GM18502 (cell line): ENCODE data around the gene DOCK9.

Experiments
- ATAC-seq: cut with Tn5 transposase; IDR thresholded peaks from one replicate; pipeline ENCODE4 v1.9.1; 2021; ENCODE audit warnings: mild to moderate bottlenecking; ENCODE audit not compliant: unreplicated experiment, poor library complexity

Gene DOCK9, protein sequence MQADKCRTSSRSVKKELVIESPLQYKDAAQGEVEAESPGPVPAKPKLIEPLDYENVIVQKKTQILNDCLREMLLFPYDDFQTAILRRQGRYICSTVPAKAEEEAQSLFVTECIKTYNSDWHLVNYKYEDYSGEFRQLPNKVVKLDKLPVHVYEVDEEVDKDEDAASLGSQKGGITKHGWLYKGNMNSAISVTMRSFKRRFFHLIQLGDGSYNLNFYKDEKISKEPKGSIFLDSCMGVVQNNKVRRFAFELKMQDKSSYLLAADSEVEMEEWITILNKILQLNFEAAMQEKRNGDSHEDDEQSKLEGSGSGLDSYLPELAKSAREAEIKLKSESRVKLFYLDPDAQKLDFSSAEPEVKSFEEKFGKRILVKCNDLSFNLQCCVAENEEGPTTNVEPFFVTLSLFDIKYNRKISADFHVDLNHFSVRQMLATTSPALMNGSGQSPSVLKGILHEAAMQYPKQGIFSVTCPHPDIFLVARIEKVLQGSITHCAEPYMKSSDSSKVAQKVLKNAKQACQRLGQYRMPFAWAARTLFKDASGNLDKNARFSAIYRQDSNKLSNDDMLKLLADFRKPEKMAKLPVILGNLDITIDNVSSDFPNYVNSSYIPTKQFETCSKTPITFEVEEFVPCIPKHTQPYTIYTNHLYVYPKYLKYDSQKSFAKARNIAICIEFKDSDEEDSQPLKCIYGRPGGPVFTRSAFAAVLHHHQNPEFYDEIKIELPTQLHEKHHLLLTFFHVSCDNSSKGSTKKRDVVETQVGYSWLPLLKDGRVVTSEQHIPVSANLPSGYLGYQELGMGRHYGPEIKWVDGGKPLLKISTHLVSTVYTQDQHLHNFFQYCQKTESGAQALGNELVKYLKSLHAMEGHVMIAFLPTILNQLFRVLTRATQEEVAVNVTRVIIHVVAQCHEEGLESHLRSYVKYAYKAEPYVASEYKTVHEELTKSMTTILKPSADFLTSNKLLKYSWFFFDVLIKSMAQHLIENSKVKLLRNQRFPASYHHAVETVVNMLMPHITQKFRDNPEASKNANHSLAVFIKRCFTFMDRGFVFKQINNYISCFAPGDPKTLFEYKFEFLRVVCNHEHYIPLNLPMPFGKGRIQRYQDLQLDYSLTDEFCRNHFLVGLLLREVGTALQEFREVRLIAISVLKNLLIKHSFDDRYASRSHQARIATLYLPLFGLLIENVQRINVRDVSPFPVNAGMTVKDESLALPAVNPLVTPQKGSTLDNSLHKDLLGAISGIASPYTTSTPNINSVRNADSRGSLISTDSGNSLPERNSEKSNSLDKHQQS (N-terminal part only)

DNA sequence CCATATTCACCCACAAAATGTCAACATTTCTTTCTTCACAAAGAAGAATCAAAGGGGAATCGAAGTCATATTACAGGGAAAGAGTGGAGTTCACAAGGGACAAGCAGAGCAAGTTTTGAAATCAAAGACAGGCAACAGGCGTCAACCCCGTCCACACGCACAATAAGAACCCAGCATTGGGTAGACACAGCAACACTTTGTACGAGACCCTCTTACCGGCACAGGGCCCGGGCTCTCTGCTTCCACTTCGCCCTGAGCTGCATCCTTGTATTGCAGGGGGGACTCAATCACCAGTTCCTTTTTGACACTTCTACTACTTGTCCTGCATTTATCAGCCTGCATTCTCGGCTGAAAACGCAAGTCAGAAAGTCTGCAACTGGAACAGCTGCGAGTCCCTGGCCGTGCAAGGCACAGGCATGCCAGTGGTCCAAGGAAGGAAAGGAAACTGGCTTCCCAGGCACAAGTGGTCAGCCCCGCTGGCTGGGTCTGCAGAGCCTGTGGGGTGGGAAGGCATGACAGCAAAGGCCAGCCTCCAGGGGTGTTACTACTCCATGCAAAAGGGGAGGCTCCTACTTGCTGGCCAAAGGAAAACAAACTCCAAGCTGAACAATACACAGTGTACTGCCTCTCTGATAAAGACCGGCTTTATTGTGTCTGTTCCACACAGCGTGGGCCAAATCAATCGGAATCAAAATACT is at the start of gene DOCK9:
Gene DOCK9, minus strand, starts transcription at position 497 of the 698 bp plus-strand sequence. Its CDS starts 155 bp downstream, at position 342.
- no peak for ATAC-seq

DNA sequence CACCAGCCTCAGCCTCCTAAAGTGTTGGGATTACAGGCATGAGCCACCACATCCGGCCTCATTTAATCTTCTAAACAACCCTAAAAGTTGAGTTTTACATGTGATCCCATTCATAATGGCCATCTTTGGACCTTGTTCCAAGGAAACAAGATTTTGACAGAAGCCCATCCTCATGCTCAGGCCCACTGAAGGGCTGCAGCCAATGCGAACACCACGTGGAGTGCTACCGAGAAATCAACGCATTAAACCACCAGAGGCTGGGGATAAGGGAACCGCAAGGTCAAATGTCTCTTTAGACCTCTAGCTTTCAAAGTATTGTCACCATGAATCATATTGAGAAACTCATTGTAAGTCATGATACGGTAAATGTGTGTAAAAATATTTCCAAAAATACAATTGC is 49.4 kb upstream of the DOCK9 start:
- ATAC-seq = no peak

DNA sequence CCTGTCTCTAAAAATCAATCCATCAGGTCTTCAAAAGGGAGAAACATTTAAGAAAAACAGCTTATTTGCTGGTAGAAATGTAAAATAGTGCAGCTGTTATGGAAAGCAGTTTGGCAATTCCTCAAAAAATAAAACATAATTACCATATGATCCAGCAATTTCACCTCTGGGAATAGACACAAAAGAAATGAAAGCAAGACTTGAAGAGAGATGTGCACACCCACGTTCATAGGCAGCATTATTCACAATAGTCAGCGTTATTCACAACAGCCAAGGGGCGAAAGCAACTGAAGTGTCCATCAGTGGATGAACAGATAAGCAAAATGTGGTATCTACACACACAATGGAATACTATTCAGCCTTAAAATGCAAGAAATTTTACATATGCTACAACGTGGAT is 45.1 kb upstream of the DOCK9 start:
- ATAC-seq = no peak

DNA sequence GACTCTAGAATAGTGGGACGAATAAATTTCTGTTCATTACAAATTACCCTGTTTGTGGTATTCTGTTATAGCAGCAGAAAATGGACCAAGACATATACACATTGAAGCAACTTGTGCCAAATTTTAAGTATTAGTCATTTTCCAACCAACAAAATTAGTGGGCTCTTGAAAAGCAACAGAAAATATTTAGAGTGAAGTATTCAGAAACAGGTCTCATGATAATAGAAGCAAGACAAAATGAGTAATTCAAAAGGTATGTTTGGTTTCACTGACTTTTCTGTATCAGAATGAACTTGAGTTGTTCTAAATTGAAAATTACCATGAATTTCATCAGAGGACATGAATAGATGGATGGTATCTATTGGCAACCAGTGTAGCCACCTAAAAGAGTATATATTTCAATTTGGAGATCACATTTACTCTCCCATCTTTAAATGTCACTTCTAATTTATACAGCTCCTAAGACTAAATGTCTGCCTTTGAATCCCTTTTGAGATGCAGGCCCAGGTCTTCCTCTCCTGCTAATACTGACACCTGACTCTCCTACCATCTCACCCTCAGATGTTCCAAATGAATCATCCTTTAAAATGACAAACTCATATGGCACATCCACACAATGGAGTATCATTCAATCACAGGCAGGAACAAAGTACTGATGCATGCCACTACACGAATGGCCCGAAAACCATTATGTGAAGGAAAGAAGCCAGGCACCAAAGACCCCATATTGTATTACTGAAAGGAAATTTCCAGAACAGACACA is 40.7 kb upstream of the DOCK9 start:
- ATAC-seq = no peak

DNA sequence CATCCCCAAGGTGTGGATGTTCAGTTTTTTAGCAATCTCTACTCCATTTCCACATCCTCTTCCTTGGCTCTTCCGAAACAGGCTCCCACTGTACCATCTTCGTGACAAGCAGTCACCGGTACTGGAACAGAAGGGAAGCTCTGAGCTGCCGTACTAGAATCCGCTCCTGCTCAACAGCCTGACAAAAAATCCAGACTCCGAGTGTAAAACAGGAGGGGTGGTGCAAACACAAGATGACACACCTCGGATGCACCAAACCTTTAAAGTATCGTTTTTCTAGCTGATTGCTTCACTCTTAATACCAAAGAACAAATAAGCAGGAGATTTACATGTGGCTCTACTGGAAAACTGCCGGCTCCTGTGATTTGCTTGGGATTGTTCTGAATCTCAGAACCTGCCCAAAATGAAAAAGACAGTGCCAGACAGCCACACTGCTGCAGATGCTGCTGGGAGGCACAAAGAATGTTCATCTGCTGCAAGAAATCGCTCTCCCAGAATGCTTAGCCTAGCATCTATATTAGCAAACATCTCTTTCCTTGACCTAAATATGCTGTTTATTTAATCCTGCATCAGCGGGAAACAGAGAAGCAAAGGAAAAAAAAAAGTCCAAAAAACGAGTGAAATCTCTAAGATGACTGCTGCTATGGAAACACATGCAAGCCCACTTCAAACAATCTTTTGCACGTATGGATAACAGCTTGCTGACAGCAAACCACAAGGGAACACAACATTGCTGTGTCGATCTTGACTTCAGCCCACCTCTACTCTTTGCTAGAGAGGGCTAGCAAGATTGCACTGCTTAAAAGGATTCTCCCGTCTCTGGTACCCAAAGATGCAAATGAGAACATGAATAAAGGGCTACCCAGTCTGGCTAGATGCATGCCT is 38.0 kb upstream of the DOCK9 start:
- no peak for ATAC-seq

DNA sequence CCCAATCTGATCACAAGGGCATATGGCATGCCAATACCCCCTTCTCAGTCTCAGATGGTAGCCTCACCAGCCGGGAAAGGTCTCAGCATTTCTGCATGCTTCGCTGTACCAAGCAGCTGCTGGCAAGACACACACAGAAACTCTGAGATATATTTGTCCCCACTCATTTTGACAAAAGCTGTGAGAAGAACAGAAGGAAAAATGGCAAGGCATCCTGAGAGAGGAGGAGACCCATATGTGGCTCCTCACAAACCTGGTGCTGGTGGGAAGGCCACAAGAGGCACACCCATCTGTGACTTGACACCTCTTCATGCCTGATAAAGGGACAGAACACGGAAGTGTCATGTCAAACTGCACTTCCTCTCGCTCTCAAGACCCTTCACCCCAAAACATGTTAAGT is 36.7 kb upstream of the DOCK9 start:
- ATAC-seq = no peak

DNA sequence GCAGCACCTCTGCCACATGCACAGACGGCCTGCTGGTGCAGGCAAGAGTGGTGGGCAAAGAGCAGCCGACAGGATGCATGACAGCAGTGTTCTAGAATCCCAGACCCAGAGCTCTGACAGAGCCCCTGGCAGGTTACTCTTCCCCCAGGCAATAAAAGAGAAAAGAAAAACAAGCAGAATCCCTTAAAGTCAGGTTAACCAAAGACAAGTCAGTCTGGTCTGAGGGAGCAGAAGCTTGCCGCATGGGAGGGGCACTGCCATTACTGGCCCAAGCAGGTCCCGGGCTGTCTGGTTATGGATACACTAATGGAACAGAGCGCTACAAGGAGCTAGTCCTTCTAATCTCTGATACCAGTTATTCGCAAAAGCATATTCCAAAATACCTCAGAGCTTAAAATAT is 36.1 kb upstream of the DOCK9 start:
- no peak for ATAC-seq

DNA sequence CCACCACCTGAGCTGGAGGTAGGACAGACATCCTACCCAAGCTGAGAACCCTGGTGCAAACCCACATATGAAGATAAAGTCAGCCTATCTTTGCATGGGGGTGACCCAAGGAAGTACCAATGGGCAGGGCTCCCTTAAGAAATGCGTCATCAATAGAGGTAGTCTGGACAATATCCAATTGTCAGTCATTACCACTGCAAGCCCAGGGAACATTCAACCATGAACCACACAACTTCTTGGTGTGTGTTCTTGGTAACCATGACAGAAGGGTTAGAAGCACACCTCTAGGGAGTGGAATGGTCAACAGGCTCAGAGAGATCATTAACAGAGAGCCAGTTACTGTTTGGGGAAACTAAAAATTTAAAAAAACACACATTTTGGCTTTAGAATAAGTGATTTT is 34.7 kb upstream of the DOCK9 start:
- no peak for ATAC-seq

DNA sequence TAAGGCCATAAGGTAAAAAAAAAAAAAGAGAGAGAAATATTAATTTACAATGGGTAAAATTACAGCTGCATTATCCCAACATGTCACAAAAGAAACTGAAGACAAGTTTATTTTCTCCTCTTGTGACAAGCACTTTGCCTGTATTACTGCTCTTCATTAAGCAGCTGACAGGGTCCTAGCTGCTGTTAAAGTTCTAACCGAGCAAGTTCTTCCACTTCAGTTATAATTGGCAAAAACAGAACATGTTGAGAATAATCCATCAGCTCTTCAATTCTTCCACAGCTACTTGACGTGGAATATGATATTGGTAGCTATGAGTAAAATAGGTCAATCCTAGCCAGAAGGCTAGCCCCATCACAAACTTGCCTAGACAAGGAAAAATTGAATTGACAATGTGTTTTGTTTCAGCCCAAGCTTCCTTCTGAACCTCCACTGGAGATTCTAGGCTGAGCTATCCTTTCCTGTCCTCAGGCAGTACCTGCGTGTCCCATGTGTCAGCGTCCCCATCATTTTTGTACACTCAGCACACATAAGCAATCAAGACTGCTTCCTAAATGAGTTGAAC is 32.2 kb upstream of the DOCK9 start:
- no peak for ATAC-seq

DNA sequence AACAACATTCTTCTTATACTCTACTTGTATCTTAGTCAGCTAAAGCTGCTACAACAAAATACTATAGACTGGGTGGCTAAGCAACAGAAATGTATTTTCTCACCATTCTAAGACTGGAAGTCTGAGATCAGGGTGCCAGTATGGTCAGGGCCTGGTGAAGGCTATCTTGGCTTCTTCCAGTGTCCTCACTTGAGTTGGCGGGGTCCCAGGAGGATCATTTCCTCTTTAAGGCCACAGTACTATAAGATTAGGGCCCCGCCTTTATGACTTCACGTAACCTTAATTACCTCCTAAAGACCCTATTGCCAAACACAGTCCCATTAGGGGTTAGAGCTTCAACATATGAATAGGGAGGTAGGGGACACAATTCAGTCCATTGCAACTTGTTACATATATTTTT is 30.7 kb upstream of the DOCK9 start:
- no peak for ATAC-seq

DNA sequence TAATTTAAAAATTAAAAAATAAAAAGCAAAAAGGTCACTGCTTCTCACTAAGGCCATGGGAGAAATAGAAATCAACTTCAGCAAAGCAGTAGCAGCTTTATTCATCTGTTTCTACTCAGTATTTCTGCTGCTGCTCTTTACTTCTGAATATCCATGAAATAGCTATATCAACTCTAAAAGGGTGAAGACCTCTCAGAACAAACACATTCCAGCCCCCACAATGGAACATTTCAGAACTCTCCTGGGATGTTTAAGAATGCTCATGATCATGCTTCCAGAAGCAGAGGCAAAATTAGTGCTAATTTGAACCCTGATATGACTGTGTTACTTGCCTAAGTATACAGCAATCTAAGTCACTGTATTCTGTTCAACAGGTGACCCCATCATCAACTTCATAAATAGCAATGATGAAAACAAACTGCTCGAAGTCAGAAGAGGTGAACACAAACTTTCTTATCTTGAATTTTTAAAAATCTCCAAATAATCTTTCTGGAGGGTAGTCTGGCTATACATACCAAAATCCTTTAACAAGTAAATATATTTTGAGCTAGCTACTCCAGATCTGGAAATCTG is 29.6 kb upstream of the DOCK9 start:
- ATAC-seq = no peak

DNA sequence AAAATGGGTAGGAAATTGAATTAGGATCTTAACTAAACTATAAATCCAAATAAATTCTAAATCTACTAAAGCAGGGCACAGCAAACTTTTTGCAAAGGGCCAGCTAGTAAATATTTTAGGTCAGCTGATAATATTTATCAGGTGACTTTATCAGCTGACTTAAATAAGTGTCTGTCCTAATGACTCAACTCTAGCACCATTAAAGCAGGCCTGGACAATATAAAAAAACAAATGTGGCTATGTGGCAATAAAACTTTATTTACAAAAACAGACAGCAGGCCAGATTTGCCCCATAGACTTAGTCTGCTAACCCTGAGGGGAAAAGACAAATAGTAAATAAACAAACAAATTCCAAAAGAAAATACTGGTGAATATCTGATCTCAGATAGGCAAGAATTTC is 27.7 kb upstream of the DOCK9 start:
- ATAC-seq = no peak

DNA sequence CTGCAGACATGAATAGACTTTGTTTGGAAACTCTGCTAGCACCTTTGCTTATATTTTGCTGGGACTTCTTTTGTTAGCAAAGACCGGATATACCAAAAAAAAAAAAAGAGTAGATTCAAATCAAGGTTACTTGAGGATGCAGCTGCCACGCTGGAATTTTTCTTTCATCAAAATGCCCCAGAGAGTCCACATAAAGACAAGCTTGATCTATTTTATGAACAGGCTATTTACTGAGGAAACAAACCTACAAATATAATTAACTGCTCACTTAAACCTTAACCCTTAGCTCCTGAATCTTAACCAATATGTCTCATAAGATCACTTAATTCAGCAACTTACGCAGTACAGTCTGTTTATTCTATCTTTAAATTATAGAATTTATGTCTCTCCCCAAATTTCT is 27.1 kb upstream of the DOCK9 start:
- ATAC-seq = no peak

DNA sequence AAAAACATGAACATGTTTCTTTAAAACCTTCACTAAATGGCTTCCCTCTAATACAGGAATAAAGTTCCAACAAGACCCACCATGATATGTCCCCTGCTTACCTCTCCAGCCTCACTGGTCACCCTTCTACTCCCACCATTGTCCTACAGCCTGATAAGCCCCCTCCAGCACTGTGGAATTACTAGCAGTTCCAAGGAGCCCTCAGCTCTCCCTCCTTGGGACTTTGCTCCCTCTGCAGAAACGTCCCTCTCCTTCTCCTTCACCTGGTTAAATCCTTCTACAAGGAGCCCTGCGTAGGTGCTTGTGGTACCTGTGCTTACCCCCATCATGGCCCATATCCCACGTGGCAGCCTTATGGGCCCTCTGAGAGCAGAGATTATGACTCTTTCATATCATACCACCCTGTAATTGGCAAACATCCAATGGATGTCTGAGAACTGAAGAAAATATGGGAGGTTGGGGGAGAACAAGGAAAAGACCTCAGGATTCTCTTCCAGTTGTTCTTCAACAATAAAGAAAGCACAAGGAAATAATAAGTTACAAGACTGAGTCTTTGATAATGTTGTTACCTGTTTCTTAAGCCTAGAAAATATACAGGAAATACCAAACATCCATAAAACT is 26.1 kb upstream of the DOCK9 start:
- ATAC-seq = no peak

DNA sequence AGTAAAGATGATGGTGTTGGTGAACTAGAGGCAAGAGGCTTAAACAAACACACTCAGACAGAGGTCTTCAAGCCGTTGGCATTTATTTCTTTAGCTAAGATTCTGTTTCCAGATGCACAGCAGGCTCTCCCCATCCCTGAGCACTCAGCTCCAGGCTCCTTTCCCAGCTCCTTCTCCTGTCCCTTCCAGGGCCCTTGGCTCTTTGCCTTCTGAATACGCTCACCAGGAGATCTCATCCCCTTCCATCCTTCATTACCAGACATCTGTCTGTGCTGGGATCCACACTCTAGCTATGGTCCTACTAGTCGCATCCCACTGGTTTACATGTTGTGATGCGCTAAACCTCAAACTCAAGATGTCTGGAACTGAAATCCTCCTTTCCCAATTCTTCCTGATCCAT is 25.3 kb upstream of the DOCK9 start:
- no peak for ATAC-seq

DNA sequence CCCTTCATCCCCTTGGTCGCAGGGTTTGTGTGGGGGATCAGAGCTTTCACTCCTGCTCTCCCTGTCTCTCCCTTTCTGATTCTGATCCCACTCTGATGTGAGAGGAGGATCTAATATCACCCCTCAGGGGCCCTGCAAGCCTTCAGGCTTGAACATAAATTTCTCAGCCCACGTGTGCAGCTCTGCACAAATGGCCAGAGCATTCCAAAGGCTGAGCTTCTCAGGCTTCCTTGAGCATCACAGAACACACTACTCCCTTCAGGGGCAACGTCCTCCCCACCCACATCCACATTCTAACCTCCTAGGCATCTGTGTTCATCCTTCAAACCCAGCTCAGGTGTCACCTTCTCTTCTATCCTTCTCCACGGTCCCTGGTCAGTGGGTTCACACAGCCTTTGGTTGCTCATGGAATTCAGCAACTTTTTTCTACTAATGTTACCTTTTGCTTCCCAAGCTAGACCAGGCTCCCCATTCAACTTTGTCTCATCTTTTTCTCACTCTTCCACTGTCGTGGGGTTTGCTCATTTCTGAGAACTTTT is 24.4 kb upstream of the DOCK9 start:
- no peak for ATAC-seq

DNA sequence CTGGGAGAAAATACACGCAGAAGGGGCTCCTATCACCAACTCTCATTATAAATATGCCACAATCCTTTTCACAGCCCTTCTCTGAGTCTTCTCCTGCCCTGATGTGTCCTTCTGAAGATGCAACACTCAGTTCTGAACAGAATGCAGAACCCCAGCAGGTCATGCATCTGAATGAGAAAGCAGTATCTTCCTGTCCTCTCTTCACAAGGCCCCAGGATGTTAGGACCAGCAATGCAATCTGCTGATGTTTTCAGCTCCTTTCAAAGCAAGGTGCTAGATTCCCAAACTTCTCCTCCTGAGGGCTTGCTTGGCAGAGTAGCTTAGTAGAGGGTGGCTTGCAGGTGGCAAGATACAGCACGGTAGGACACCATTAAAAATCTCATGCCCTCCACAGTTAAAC is 22.3 kb upstream of the DOCK9 start:
- no peak for ATAC-seq
